ENCODE results near the gene EBNA1BP2. TPM values are rescaled to one million over a fixed set of nuclear protein-coding genes. Genes with fewer than 3 reads are reported as not detected.

The EBNA1BP2 gene
- polyA plus RNA-seq, 1 donor from 2014 or later = 102 TPM

DNA sequence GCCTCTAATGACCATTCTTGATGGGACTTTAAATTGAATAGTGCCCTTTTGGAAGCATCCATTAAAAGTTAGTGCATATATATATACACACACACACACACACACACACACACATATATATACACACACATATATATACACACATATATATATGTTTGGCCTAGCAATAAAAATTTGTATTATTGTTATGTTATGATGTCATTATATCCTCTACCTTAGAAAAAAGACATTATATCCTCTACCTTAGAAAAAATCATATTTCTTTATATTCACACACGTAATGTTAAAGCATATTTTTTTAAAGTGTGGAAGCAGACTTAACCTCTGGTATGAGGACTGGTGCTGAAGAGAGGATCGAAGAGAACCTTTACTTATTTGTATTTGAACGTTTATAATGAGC is 43.3 kb downstream of the EBNA1BP2 start:
- H3K27me3 ChIP-seq (ENCODE audit: insufficient read depth, low read depth, low read length) = no peaks in the 10 kb centered on the region
- no peak overlapping the region for H3K9ac ChIP-seq (ENCODE audit: low read length)
- no peaks in the 10 kb centered on the region for H3K9me2 ChIP-seq (ENCODE audit: insufficient read depth, low read length)
- no peaks in the 10 kb centered on the region for H3K9me3 ChIP-seq (ENCODE audit: low read length)
- no peak overlapping the region for H2AFZ ChIP-seq (ENCODE audit: low read depth, low read length)
- H3K36me3 ChIP-seq (ENCODE audit: insufficient read depth, low read length) = no peaks in the 10 kb centered on the region
- TF ChIP-seq POLR2AphosphoS5 (IDR thresholded peaks at IDR 0.05) (no peak), EP300 (conservative IDR thresholded peaks at IDR 0.05; ENCODE audit: poor library complexity, severe bottlenecking) (no peak), TAF1 (IDR thresholded peaks at IDR 0.05; ENCODE audit: low read depth) (no peak), RAD21 (conservative IDR thresholded peaks at IDR 0.05) (no peak), MXI1 (conservative IDR thresholded peaks at IDR 0.05; ENCODE audit: poor library complexity, severe bottlenecking) (no peak), SMC3 (conservative IDR thresholded peaks at IDR 0.05; ENCODE audit: poor library complexity) (no peak), EZH2 (IDR thresholded peaks at IDR 0.05; ENCODE audit: borderline replicate concordance, insufficient read depth, low read length, poor library complexity, severe bottlenecking) (no peak)
- TF ChIP-seq, protein P1, sequence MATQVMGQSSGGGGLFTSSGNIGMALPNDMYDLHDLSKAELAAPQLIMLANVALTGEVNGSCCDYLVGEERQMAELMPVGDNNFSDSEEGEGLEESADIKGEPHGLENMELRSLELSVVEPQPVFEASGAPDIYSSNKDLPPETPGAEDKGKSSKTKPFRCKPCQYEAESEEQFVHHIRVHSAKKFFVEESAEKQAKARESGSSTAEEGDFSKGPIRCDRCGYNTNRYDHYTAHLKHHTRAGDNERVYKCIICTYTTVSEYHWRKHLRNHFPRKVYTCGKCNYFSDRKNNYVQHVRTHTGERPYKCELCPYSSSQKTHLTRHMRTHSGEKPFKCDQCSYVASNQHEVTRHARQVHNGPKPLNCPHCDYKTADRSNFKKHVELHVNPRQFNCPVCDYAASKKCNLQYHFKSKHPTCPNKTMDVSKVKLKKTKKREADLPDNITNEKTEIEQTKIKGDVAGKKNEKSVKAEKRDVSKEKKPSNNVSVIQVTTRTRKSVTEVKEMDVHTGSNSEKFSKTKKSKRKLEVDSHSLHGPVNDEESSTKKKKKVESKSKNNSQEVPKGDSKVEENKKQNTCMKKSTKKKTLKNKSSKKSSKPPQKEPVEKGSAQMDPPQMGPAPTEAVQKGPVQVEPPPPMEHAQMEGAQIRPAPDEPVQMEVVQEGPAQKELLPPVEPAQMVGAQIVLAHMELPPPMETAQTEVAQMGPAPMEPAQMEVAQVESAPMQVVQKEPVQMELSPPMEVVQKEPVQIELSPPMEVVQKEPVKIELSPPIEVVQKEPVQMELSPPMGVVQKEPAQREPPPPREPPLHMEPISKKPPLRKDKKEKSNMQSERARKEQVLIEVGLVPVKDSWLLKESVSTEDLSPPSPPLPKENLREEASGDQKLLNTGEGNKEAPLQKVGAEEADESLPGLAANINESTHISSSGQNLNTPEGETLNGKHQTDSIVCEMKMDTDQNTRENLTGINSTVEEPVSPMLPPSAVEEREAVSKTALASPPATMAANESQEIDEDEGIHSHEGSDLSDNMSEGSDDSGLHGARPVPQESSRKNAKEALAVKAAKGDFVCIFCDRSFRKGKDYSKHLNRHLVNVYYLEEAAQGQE (IDR thresholded peaks at IDR 0.05; ENCODE audit: borderline replicate concordance) = no peak
- TF ChIP-seq, protein P2, sequence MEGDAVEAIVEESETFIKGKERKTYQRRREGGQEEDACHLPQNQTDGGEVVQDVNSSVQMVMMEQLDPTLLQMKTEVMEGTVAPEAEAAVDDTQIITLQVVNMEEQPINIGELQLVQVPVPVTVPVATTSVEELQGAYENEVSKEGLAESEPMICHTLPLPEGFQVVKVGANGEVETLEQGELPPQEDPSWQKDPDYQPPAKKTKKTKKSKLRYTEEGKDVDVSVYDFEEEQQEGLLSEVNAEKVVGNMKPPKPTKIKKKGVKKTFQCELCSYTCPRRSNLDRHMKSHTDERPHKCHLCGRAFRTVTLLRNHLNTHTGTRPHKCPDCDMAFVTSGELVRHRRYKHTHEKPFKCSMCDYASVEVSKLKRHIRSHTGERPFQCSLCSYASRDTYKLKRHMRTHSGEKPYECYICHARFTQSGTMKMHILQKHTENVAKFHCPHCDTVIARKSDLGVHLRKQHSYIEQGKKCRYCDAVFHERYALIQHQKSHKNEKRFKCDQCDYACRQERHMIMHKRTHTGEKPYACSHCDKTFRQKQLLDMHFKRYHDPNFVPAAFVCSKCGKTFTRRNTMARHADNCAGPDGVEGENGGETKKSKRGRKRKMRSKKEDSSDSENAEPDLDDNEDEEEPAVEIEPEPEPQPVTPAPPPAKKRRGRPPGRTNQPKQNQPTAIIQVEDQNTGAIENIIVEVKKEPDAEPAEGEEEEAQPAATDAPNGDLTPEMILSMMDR (IDR thresholded peaks at IDR 0.05; ENCODE audit: poor library complexity, severe bottlenecking) = no peak
- H3F3A ChIP-seq (ENCODE audit: insufficient read depth, low read length, poor library complexity, severe bottlenecking) = no peaks in the 10 kb centered on the region
- H3K27ac ChIP-seq (ENCODE audit: low read length) = peak overlapping the region; percentile 63
- peak overlapping the region; percentile 56 for H3K4me2 ChIP-seq (ENCODE audit: low read length)
- no peaks in the 10 kb centered on the region for H3K79me2 ChIP-seq (replicated peaks; ENCODE audit: insufficient read depth, low read length)
- no peaks in the 10 kb centered on the region for H4K20me1 ChIP-seq (ENCODE audit: insufficient read depth)
- peak overlapping the region; percentile 15 for H3K4me3 ChIP-seq (ENCODE audit: low read length)

DNA sequence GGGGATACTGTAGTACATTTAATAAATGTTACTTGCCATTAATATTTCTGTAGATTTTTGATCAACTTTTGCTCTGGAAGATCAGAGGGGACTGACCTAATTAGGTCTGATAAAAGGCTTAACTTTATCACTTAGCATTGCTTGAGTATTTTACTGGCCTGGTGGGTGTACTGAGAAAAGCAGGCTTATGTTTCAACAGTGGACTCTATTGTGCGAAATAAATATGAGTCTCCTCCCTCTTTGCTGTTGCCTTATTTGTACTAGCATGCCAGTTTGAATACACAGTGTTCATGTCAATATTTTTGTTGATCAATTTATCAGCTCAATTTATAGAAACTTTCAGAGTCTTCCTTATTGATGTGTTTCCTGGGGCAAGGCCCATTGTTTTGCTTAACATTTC is 49.1 kb downstream of the EBNA1BP2 start:
- no peaks in the 10 kb centered on the region for H3K36me3 ChIP-seq (ENCODE audit: insufficient read depth, low read length)
- no peaks in the 10 kb centered on the region for H3K79me2 ChIP-seq (replicated peaks; ENCODE audit: insufficient read depth, low read length)
- no peak for TF ChIP-seq POLR2AphosphoS5 (IDR thresholded peaks at IDR 0.05)
- TF ChIP-seq, protein P2 (IDR thresholded peaks at IDR 0.05; ENCODE audit: poor library complexity, severe bottlenecking) = no peak
- TF ChIP-seq RAD21 (conservative IDR thresholded peaks at IDR 0.05) = no peak
- no peak for TF ChIP-seq TAF1 (IDR thresholded peaks at IDR 0.05; ENCODE audit: low read depth)
- TF ChIP-seq MXI1 (conservative IDR thresholded peaks at IDR 0.05; ENCODE audit: poor library complexity, severe bottlenecking) = no peak
- TF ChIP-seq EZH2 (IDR thresholded peaks at IDR 0.05; ENCODE audit: borderline replicate concordance, insufficient read depth, low read length, poor library complexity, severe bottlenecking) = no peak
- TF ChIP-seq, protein P1 (IDR thresholded peaks at IDR 0.05; ENCODE audit: borderline replicate concordance) = no peak
- H3K4me3 ChIP-seq (ENCODE audit: low read length) = no peak overlapping the region
- no peak overlapping the region for H3K9ac ChIP-seq (ENCODE audit: low read length)
- H3K27ac ChIP-seq (ENCODE audit: low read length) = no peak overlapping the region
- H3K4me2 ChIP-seq (ENCODE audit: low read length) = no peak overlapping the region
- H3K9me2 ChIP-seq (ENCODE audit: insufficient read depth, low read length) = no peaks in the 10 kb centered on the region
- no peaks in the 10 kb centered on the region for H3K27me3 ChIP-seq (ENCODE audit: insufficient read depth, low read depth, low read length)
- H2AFZ ChIP-seq (ENCODE audit: low read depth, low read length) = no peak overlapping the region
- H3K9me3 ChIP-seq (ENCODE audit: low read length) = no peaks in the 10 kb centered on the region
- no peaks in the 10 kb centered on the region for H4K20me1 ChIP-seq (ENCODE audit: insufficient read depth)
- no peaks in the 10 kb centered on the region for H3F3A ChIP-seq (ENCODE audit: insufficient read depth, low read length, poor library complexity, severe bottlenecking)

Measured in neural cell (in vitro differentiated cells).